Adrenal gland (tissue), 12 donors: ENCODE measurements around the gene CDC25B. TPM values are rescaled to one million over a fixed set of nuclear protein-coding genes. Genes with fewer than 3 reads are reported as not detected.

Source experiments
- DNase-seq, 7 donors: peaks; one replicate each; pipeline ENCODE4 v3.0.0-alpha.2; 2019 to 2020
- H3K27ac ChIP-seq, 5 donors: fragments of 200-600 bp; sonication (generic) in 4 of 5; 1 replicate in 3 of 5; 2 replicates in 2 of 5; pipeline versions ENCODE4 v1.5.1 to v1.8.0; 2016 to 2020; ENCODE audit warnings: mild to moderate bottlenecking in 1 of 5
- H3K27me3 ChIP-seq: fragments of 200-600 bp; 2 replicates; pipeline ENCODE4 v1.8.0; 2021
- H3K36me3 ChIP-seq, 2 donors: fragments of 200-600 bp; replicated peaks in 1 of 2; 1 replicate in 1 of 2; 2 replicates in 1 of 2; pipeline versions ENCODE4 v1.5.1 to v1.8.0; 2018 to 2022
- H3K4me1 ChIP-seq, 2 donors: fragments of 200-600 bp; replicated peaks in 1 of 2; 1 replicate in 1 of 2; 2 replicates in 1 of 2; pipeline versions ENCODE4 v1.5.1 to v1.8.0; 2018 to 2021
- H3K4me3 ChIP-seq, 4 donors: fragments of 200-600 bp; sonication (generic) in 3 of 4; one replicate each; pipeline ENCODE4 v1.5.1; 2016 to 2018
- H3K9me3 ChIP-seq, 3 donors: fragments of 200-600 bp; sonication (generic) in 1 of 3; replicated peaks in 1 of 3; 1 replicate in 2 of 3; 2 replicates in 1 of 3; pipeline versions ENCODE4 v1.5.1 to v1.8.0; 2016 to 2021
- CTCF ChIP-seq, 6 experiments: fragments of 450-650 bp in 4 of 6; fragments of 200-600 bp in 2 of 6; sonication (generic) in 1 of 6; IDR thresholded peaks; 1 replicate in 5 of 6; 2 replicates in 1 of 6; pipeline versions ENCODE4 v1.5.1 to v1.8.0; 2016 to 2021; ENCODE audit warnings: antibody characterized with exemption in 6 of 6, mild to moderate bottlenecking in 2 of 6, moderate library complexity in 1 of 6
- POLR2A ChIP-seq, 2 donors: fragments of 450-650 bp; IDR thresholded peaks; one replicate each; pipeline ENCODE4 v1.6.1; 2017; ENCODE audit warnings: antibody characterized with exemption in 2 of 2, mild to moderate bottlenecking in 2 of 2, moderate library complexity in 1 of 2
- WGBS, 4 donors: extraction: QIAGEN DNeasy Blood & Tissue Kit in 2 of 4; methylation state at CpG; one replicate each; pipeline versions ENCODE4 v1.1.5 to v1.1.7; 2013 to 2017; 5-methylcytosine and 5-hydroxymethylcytosine counted together
- intact Hi-C, 2 donors: fragments of 100-400 bp; cut with DNase I; formaldehyde crosslinking; loops; one replicate each; pipeline versions ENCODE4 v1.14.1 to v1.15.0; 2022 to 2023
- polyA plus RNA-seq, 3 donors: library from polyadenylated mRNA; stranded (reverse); fragments of 200-250 nt in 2 of 3; fragments of 350-450 nt in 1 of 3; fragmentation: Illumina TruSeq in 1 of 3; extraction: RNeasy Lipid Tissue Mini Kit (QIAGEN cat#74804) in 1 of 3; gene quantifications; one replicate each; pipeline ENCODE4 v1.2.3, GENCODE V29; 2013 to 2014
- total RNA-seq, 9 donors: library from RNA; depleted of rRNA in 4 of 9; stranded (reverse); fragments of >200 nt in 4 of 9; fragments of 120-200 nt in 1 of 9; fragmentation: NEBNext Ultra II Directional in 1 of 9; extraction: Animal tissue kit (Norgen Biotek cat#: 25700) in 1 of 9; gene quantifications; one replicate each; pipeline versions ENCODE4 v1.1.0 to v1.2.4, GENCODE V29; 2013 to 2023
- donor health status: healthy with polysubstance abuse.
- donor health status: Bipolar disorder and iron deficiency.
- donor health status: DM: yes; HTN: yes; CAD: no.
- donor health status: DM: no; HTN: no; CAD: no.
- donor health status: DM: no; HTN: no; CAD: no.
- donor health status: DM: yes; HTN: yes; CAD: no.

CDC25B gene
- total and polyA plus RNA-seq, 12 donors: 5.5 to 61.7 (median 14.7) TPM

GRCh38 chr20:3846378-3846739 lies 50.2 kb downstream of the CDC25B start:
- intact Hi-C loops: no loop called here
- Histone ChIP-seq H3K27ac (peak overlapping the region; percentile 74 to 95 (median 87)), H3K4me3 (peak overlapping the region; percentile 29 to 94 (median 88)), H3K27me3 (no peaks in the 10 kb centered on the region), H3K36me3 (no peaks in the 10 kb centered on the region), H3K4me1 (peaks cover 9 to 23% of the 10 kb centered on the region in 2 donors), H3K9me3 (no peaks in the 10 kb centered on the region)
- DNase-seq: peak in 1 of 7 donors; percentile 33
- 0 to 7% (median 1%) methylated on average over 2 to 22 of the region's 22 CpGs for WGBS, 4 donors
- peak in 1 of 2 donors; percentile 68 for TF ChIP-seq POLR2A (IDR thresholded peaks at IDR 0.05)
- TF ChIP-seq CTCF (IDR thresholded peaks at IDR 0.05): no peak

DNA sequence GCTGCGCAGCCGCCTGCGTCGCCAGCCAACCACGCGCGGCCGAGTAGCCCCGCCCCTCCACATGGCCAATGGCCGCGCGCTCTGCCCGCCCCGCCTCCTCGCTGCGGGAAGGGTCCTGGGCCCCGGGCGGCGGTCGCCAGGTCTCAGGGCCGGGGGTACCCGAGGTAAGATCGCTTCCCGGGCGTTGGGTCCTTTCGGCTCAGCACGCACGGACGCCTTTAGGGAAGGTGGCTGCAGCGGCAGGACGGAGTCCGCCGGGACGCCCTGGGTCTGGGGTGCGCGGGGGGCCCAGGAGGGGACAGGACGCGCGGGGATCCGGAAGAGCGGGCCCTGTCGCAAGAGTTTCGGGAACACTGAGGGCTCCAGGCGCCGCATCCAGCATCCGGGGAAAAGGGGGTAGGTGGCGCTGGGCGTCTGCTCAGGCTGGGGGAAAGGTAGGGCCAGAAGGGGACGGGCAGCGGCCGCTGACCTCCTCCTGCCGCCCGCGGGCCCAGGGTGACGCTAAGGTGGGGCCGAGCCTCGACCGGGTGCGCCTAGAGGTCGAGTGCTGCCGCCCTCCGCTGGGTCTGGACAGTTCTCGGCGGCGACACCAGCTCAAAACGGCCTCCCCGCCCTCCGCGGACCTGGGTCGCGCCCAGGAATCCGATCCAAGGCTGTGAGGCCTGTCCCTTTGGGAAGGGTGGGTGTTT lies 50.8 kb downstream of the CDC25B start, which contains the start of gene MAVS:
MAVS (plus strand) TSS at position 95 of the 689 bp plus-strand sequence. CDS start 7,791 bp downstream, outside the sequence.
- H3K4me3 ChIP-seq: peak within 1 kb of the TSS; percentile 29 to 94 (median 88)
- no peaks in the 10 kb centered on the region for H3K9me3 ChIP-seq
- peak; percentile 86 to 92 (median 89) for DNase-seq
- 0 to 1% (median 0%) methylated on average over 2 to 72 of the region's 72 CpGs; no CpG with 5 or more reads in 1 of the 4 donors for WGBS, 4 donors
- no peaks in the 10 kb centered on the region for H3K36me3 ChIP-seq
- peak within 1 kb of the TSS; percentile 74 to 95 (median 87) for H3K27ac ChIP-seq
- TF ChIP-seq POLR2A (IDR thresholded peaks at IDR 0.05) (peak in 1 of 2 donors; percentile 54), CTCF (IDR thresholded peaks at IDR 0.05) (no peak)
- H3K27me3 ChIP-seq: no peaks in the 10 kb centered on the region
- intact Hi-C loops: no loop called here
- H3K4me1 ChIP-seq: peaks cover 9 to 23% of the 10 kb centered on the region in 2 donors

GRCh38 chr20:3847429-3847940 lies 51.4 kb downstream of the CDC25B start:
- Histone ChIP-seq H3K4me1 (peaks cover 9 to 23% of the 10 kb centered on the region in 2 donors), H3K4me3 (peak overlapping the region; percentile 29 to 94 (median 88)), H3K9me3 (no peaks in the 10 kb centered on the region), H3K27me3 (no peaks in the 10 kb centered on the region), H3K27ac (peak overlapping the region; percentile 74 to 95 (median 87)), H3K36me3 (no peaks in the 10 kb centered on the region)
- TF ChIP-seq POLR2A (IDR thresholded peaks at IDR 0.05): no peak
- no peak for TF ChIP-seq CTCF (IDR thresholded peaks at IDR 0.05)
- intact Hi-C loops: no loop called here
- WGBS, 4 donors: 9 to 18% (median 12%) methylated on average over 7 to 8 of the region's 8 CpGs
- DNase-seq: no peak

- intact Hi-C loops: no loop called here
These were observed 52.5 kb downstream of the CDC25B start for GRCh38 chr20:3848565-3848964.

More at GRCh38 chr20:3848565-3848964, 52.5 kb downstream of the CDC25B start:
- Histone ChIP-seq H3K27ac (no peak overlapping the region), H3K9me3 (no peaks in the 10 kb centered on the region), H3K36me3 (no peaks in the 10 kb centered on the region), H3K27me3 (no peaks in the 10 kb centered on the region), H3K4me3 (no peak overlapping the region), H3K4me1 (peaks cover 9 to 23% of the 10 kb centered on the region in 2 donors)
- TF ChIP-seq POLR2A (IDR thresholded peaks at IDR 0.05) (no peak), CTCF (IDR thresholded peaks at IDR 0.05) (no peak)
- no peak for DNase-seq
- 91 to 100% (median 93%) methylated on average over 1 of the region's 1 CpG for WGBS, 4 donors
